PFSK-1 (cell line): ENCODE results near the gene TRIP4.

Experiments
- POLR2AphosphoS5 ChIP-seq: IDR thresholded peaks from 2 replicates; pipeline ENCODE4 v1.6.1; 2012; ENCODE audit warnings: low read depth, mild to moderate bottlenecking, control low read depth, low read length, moderate library complexity
- TAF1 ChIP-seq: IDR thresholded peaks from 2 replicates; pipeline ENCODE4 v1.6.1; 2012; ENCODE audit warnings: low read length, control low read depth, borderline replicate concordance; ENCODE audit not compliant: insufficient read depth
- TF ChIP-seq, protein P1 (sequence below), 2 experiments: IDR thresholded peaks; 2 replicates each; pipeline versions ENCODE4 v1.6.1 to v1.8.0; 2011 to 2012; ENCODE audit warnings: low read depth in 2 of 2, low read length in 2 of 2, control low read depth in 1 of 2, inconsistent platforms in 1 of 2, mild to moderate bottlenecking in 1 of 2, moderate library complexity in 1 of 2; ENCODE audit not compliant: insufficient read depth in 1 of 2

GRCh38 chr15:64423970-64424369, 36.3 kb downstream of the TRIP4 start:
- TF ChIP-seq TAF1 (no peak), POLR2AphosphoS5 (no peak)
- TF ChIP-seq, protein P1, sequence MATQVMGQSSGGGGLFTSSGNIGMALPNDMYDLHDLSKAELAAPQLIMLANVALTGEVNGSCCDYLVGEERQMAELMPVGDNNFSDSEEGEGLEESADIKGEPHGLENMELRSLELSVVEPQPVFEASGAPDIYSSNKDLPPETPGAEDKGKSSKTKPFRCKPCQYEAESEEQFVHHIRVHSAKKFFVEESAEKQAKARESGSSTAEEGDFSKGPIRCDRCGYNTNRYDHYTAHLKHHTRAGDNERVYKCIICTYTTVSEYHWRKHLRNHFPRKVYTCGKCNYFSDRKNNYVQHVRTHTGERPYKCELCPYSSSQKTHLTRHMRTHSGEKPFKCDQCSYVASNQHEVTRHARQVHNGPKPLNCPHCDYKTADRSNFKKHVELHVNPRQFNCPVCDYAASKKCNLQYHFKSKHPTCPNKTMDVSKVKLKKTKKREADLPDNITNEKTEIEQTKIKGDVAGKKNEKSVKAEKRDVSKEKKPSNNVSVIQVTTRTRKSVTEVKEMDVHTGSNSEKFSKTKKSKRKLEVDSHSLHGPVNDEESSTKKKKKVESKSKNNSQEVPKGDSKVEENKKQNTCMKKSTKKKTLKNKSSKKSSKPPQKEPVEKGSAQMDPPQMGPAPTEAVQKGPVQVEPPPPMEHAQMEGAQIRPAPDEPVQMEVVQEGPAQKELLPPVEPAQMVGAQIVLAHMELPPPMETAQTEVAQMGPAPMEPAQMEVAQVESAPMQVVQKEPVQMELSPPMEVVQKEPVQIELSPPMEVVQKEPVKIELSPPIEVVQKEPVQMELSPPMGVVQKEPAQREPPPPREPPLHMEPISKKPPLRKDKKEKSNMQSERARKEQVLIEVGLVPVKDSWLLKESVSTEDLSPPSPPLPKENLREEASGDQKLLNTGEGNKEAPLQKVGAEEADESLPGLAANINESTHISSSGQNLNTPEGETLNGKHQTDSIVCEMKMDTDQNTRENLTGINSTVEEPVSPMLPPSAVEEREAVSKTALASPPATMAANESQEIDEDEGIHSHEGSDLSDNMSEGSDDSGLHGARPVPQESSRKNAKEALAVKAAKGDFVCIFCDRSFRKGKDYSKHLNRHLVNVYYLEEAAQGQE (IDR thresholded peaks at IDR 0.05; ENCODE audit: insufficient read depth in 1 of 2, low read depth in 2 of 2, low read length in 2 of 2) = no peak
